Common myeloid progenitor, CD34-positive (primary cell): ENCODE results near the gene DVL1.

Source experiments
- CTCF ChIA-PET: fragments of 350-600 bp; sonication (Branson Sonifier 250); formaldehyde crosslinking; loops from one replicate; lab custom pipeline; 2021; ENCODE audit warnings: antibody characterized with exemption; lab: Charles Lee
- POLR2A ChIA-PET: fragments of 350-600 bp; sonication (Branson Sonifier 250); formaldehyde crosslinking; loops from one replicate; lab custom pipeline; 2021; ENCODE audit warnings: antibody characterized with exemption; lab: Charles Lee
- DNase-seq, 3 donors: peaks; one replicate each; pipeline versions ENCODE4 v3.0.0 to v3.0.0-alpha.2; 2013
- H3K27ac ChIP-seq, 2 experiments: 1 replicate in 1 of 2; 2 replicates in 1 of 2; pipeline ENCODE4 v1.7.0; 2013; ENCODE audit warnings: inconsistent platforms in 2 of 2, low read length in 2 of 2, mild to moderate bottlenecking in 2 of 2, low read depth in 1 of 2, moderate library complexity in 1 of 2; ENCODE audit not compliant: severe bottlenecking in 2 of 2, insufficient read depth in 1 of 2, poor library complexity in 1 of 2
- H3K27me3 ChIP-seq, 5 experiments: replicated peaks in 2 of 5; 1 replicate in 3 of 5; 2 replicates in 2 of 5; pipeline versions ENCODE4 v1.6.1 to v1.7.0; 2013; ENCODE audit warnings: low read length in 4 of 5, mild to moderate bottlenecking in 2 of 5, moderate library complexity in 2 of 5, inconsistent platforms in 1 of 5; ENCODE audit not compliant: insufficient read depth in 5 of 5, control insufficient read depth in 4 of 5
- H3K36me3 ChIP-seq, 4 experiments: 1 replicate in 2 of 4; 2 replicates in 2 of 4; pipeline versions ENCODE4 v1.6.1 to v1.7.0; 2013; ENCODE audit warnings: low read length in 3 of 4, control low read depth in 1 of 4, mild to moderate bottlenecking in 1 of 4; ENCODE audit not compliant: control insufficient read depth in 4 of 4, insufficient read depth in 4 of 4
- H3K4me1 ChIP-seq, 4 experiments: 1 replicate in 3 of 4; 2 replicates in 1 of 4; pipeline versions ENCODE4 v1.6.1 to v1.7.1; 2013; ENCODE audit warnings: low read length in 3 of 4, mild to moderate bottlenecking in 3 of 4, control low read depth in 1 of 4, inconsistent platforms in 1 of 4, moderate library complexity in 1 of 4; ENCODE audit not compliant: control insufficient read depth in 4 of 4, insufficient read depth in 4 of 4; ENCODE audit errors: control extremely low read depth in 1 of 4
- H3K4me3 ChIP-seq, 7 experiments: 1 replicate in 4 of 7; 2 replicates in 3 of 7; pipeline versions ENCODE4 v1.5.1 to v1.7.0; 2013; ENCODE audit warnings: mild to moderate bottlenecking in 7 of 7, low read length in 6 of 7, moderate library complexity in 6 of 7, inconsistent platforms in 2 of 7, low read depth in 2 of 7, control low read depth in 1 of 7; ENCODE audit not compliant: insufficient read depth in 4 of 7, control insufficient read depth in 1 of 7; ENCODE audit errors: extremely low read depth in 1 of 7
- H3K9me3 ChIP-seq, 5 experiments: 1 replicate in 4 of 5; 2 replicates in 1 of 5; pipeline versions ENCODE4 v1.6.1 to v1.7.1; 2013; ENCODE audit warnings: low read length in 4 of 5, mild to moderate bottlenecking in 2 of 5, inconsistent platforms in 1 of 5, low read depth in 1 of 5, moderate library complexity in 1 of 5; ENCODE audit not compliant: control insufficient read depth in 4 of 5, insufficient read depth in 2 of 5; ENCODE audit errors: control extremely low read depth in 1 of 5
- WGBS: methylation state at CpG from one replicate; pipeline ENCODE4 v1.1.5; 2013; ENCODE audit not compliant: insufficient coverage; 5-methylcytosine and 5-hydroxymethylcytosine counted together

Gene DVL1

GRCh38 chr1:1326075-1326605 is 23.1 kb downstream of the DVL1 start:
- Histone ChIP-seq H3K4me3 (peak overlapping the region in 2 of 7 experiments; percentile 87 to 92), H3K27me3 (no peaks in the 10 kb centered on the region), H3K9me3 (no peaks in the 10 kb centered on the region), H3K4me1 (peaks cover 0 to 29% (median 25%) of the 10 kb centered on the region in 4 experiments), H3K27ac (peak overlapping the region in 1 of 2 experiments; percentile 91), H3K36me3 (peaks cover 0 to 30% (median 15%) of the 10 kb centered on the region in 4 experiments)
- DNase-seq: no peak
- POLR2A ChIA-PET: no interaction called here
- CTCF ChIA-PET: no interaction called here
- WGBS: 82% methylated on average over 4 of the region's 8 CpGs

GRCh38 chr1:1325288-1326074 is 23.7 kb downstream of the DVL1 start:
- CTCF ChIA-PET: interaction anchor here (0.7 kb wide), 1 partner anchor 273 kb away, joined by 3 read pairs; no protein-coding TSS in a partner anchor
- H3K36me3 ChIP-seq: peaks cover 0 to 37% (median 19%) of the 10 kb centered on the region in 4 experiments
- peaks cover 0 to 29% (median 25%) of the 10 kb centered on the region in 4 experiments for H3K4me1 ChIP-seq
- WGBS: 47% methylated on average over 15 of the region's 16 CpGs
- H3K4me3 ChIP-seq: peak overlapping the region; percentile 57 to 92 (median 86)
- POLR2A ChIA-PET: interaction anchor here (1.1 kb wide), 1 partner anchor 11 kb away, joined by 3 read pairs; no protein-coding TSS in a partner anchor
- DNase-seq: peak in 2 of 3 donors; percentile 13 to 24
- H3K27ac ChIP-seq: peak overlapping the region; percentile 74 to 91
- no peaks in the 10 kb centered on the region for H3K9me3 ChIP-seq
- no peaks in the 10 kb centered on the region for H3K27me3 ChIP-seq

GRCh38 chr1:1324524-1325287 is 24.5 kb downstream of the DVL1 start, which contains the start of the genes CPTP and INTS11:
CPTP (plus strand) TSS chr1:1324802; CDS start chr1:1326911, 2,109 bp downstream.
INTS11 (minus strand) TSS chr1:1324660; CDS start chr1:1324608, 52 bp downstream.
- POLR2A ChIA-PET: interaction anchor here (1.1 kb wide), 1 partner anchor 12 kb away, joined by 3 read pairs; no protein-coding TSS in a partner anchor
- peak within 1 kb of the TSS; percentile 68 to 92 (median 86) for H3K4me3 ChIP-seq
- H3K36me3 ChIP-seq: peaks cover 0 to 44% (median 25%) of the 10 kb centered on the region in 4 experiments
- H3K4me1 ChIP-seq: peaks cover 0 to 29% (median 27%) of the 10 kb centered on the region in 4 experiments
- H3K27me3 ChIP-seq: no peaks in the 10 kb centered on the region
- CTCF ChIA-PET: interaction anchor here (0.7 kb wide), 1 partner anchor 274 kb away, joined by 3 read pairs; no protein-coding TSS in a partner anchor
- peak; percentile 90 to 95 (median 93) for DNase-seq
- peak within 1 kb of the TSS; percentile 74 to 91 for H3K27ac ChIP-seq
- WGBS: under 1% methylated on average over 70 of the region's 84 CpGs
- H3K9me3 ChIP-seq: no peaks in the 10 kb centered on the region

- WGBS: under 1% methylated on average over 31 of the region's 41 CpGs
- DNase-seq: no peak
- Histone ChIP-seq H3K36me3 (peaks cover 4 to 50% (median 29%) of the 10 kb centered on the region in 4 experiments), H3K27me3 (no peaks in the 10 kb centered on the region), H3K4me3 (peak overlapping the region; percentile 67 to 92 (median 86)), H3K27ac (peak overlapping the region; percentile 58 to 83), H3K9me3 (no peaks in the 10 kb centered on the region), H3K4me1 (peaks cover 0 to 29% (median 27%) of the 10 kb centered on the region in 4 experiments)
- ChIA-PET POLR2A (no interaction called here), CTCF (no interaction called here)
These were observed 25.1 kb downstream of the DVL1 start for GRCh38 chr1:1324084-1324523.

- H3K4me3 ChIP-seq: no peak overlapping the region
- ChIA-PET CTCF (interaction anchor here (1.2 kb wide), 1 partner anchor 13 kb away, joined by 3 read pairs; no protein-coding TSS in a partner anchor), POLR2A (no interaction called here)
- DNase-seq: no peak
- 97% methylated on average over 10 of the region's 10 CpGs for WGBS
- H3K27me3 ChIP-seq: no peaks in the 10 kb centered on the region
- H3K4me1 ChIP-seq: peaks cover 0 to 29% (median 27%) of the 10 kb centered on the region in 4 experiments
- no peak overlapping the region for H3K27ac ChIP-seq
- H3K36me3 ChIP-seq: peaks cover 4 to 51% (median 30%) of the 10 kb centered on the region in 4 experiments
- H3K9me3 ChIP-seq: no peaks in the 10 kb centered on the region
These were observed 26.3 kb downstream of the DVL1 start for GRCh38 chr1:1322952-1323351.

- H3K9me3 ChIP-seq: no peaks in the 10 kb centered on the region
- no peaks in the 10 kb centered on the region for H3K27me3 ChIP-seq
- no peak overlapping the region for H3K4me3 ChIP-seq
- no peak overlapping the region for H3K27ac ChIP-seq
- H3K36me3 ChIP-seq: peaks cover 4 to 49% (median 30%) of the 10 kb centered on the region in 4 experiments
- ChIA-PET CTCF (interaction anchor here (1.2 kb wide), 1 partner anchor 13 kb away, joined by 3 read pairs; no protein-coding TSS in a partner anchor), POLR2A (no interaction called here)
- WGBS: 96% methylated on average over 4 of the region's 14 CpGs
- peaks cover 0 to 29% (median 27%) of the 10 kb centered on the region in 4 experiments for H3K4me1 ChIP-seq
- no peak for DNase-seq
These were observed 26.8 kb downstream of the DVL1 start for GRCh38 chr1:1322418-1322817.
